ENCODE data around the gene PHLDB1.
A peak's percentile ranks its signal among the peaks of the same experiment; 100 is the strongest.
"Not testable (repeated sequence)": the region's sequence is repeated elsewhere in the genome, so short reads cannot be mapped to it uniquely, and the experiment has no call there.

PHLDB1 gene

DNA sequence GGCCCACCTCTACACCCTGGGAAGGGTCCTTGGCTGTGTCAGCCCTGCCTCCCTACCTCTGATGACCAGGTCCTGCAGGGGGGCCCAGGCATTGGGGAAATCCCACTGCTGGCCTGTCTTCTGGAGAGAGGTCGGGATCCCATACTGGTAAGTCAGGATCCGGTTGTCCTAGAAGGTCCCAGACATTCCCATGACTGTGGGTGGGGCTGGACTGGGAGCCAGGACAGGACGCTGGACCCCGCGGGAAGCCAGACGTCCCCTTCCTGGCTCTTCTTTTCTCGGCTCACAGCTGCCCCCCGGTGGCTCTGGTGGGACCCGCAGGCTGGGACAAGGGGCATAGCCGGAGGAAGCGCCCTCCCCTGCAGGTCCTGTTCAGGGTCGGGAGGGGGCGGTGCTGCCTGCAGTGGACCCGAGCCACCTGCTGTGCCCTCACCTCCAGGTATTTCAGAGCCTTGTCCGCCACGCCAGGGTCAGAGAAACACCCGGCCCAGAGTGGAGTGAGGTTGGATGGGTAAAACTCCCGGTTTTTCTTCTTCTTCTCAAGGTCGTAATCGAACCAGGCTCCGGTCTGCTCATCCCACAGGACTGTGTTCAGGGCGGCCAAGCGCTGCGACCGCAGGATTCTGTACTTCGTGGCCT lies 52.0 kb downstream of the PHLDB1 start:
- peak; percentile 63 for DNase-seq (ENCODE audit: low read depth)

DNA sequence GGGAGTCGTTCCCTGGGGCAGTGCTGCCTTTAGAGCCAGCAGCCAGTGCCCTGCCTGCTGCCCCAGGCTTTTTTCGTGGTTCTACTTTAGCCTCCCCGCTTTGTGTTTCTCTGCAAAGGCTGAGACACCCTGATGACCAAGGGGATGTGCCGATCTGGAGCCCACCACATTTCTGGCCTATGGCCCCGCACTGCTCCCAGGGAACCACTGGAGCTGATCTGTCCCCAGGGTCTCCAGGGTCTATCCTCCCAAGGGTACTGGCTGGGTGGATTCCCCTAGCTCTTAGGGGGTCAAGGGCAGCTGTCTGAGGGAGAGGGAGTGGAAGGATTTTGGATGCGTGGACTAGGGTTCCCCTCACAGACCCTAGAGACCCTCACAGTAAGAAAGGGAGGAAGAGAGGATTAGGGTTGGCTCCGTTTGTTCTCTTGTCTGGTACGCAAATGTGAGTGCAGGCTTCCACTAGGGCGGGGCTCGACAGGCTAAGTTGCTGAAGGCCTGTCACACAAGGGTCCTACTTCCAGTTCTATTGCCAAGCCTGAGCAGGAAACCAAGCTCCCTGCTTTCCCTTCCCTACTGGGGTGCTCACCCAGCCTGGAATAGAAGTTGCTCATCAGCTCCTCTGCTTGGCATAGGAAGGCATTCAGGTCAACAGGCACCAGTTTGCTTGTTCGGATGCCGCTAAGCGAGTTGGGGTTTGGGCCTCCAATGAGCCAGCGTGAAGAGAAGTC lies 52.7 kb downstream of the PHLDB1 start:
- no peak for DNase-seq (ENCODE audit: low read depth)

DNA sequence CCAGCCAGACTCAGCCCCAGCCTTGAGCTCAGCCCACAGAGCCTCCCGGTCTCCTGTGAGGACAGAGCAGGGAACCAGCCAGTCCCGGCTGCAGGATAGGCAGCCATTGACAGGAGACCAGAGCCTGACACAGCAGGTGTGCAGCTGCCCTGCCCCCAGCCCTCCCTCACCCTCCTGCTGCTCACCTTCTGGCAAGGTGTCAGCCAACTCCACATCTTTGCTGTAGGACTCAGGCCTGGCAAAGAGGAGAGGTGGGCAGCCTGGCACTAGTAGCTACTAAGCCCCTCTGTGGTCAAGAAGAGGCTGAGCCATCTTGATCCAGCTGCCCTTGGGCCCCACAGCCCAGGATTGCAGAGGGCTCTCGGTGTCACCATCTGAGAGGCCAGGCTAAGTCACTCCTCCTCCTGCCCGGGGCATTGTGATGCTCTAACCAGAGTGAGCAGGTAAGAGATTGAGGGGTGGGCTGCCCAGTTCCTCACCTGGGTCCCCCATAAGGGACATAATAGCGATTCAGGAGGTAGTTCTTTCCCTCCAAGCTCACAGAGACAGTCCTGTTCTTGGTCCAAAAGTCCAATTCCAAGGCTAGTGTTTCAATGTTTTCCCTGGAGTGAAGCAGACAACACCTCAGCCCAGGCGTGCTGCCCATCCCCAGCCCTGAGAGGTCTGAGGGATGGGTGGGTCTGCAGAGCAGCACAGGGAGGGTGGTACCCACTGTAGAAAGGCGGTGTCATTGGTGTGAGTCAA lies 53.4 kb downstream of the PHLDB1 start:
- DNase-seq (ENCODE audit: low read depth): no peak

DNA sequence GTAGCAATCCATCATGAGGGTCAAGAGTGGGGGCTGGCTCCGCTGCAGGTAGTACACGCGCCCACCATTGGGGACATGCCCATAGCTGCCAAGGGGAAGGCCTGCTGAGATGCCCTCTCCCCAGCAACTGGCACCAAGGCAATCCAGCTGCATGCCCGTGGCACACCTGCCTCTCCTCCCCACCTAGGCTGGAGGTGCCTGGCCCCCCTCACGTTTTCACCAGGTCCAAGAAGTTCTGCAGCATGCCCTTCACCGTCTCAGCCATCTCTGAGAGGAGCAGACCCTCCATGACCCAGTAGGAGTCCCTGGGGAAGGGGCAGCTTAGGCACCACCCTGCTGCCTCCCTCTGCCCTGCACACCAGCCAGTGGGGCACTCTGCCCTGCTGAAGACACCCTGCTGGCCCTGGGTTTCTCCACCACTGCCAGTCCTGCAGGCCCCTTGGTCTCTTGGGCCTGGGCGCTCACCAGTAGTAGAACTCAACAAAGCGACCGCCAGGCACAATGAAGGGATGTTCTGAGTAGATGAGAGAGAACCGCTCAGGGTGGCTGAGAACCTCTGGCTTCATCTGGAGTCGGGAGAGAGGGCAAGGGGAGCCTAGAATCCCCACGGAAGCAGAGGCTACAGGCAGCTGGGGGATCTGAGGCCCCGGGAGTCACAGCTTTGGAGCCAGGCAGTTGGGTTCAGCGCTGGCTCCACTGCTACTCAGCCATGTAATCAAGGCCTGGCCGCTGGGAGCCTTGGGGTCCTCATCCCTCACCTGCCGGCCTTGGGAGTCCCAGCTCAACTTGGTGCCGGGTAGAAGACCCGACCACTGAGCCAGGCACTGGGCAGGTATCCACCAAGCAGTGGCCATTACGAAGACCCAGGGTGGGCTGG lies 54.2 kb downstream of the PHLDB1 start:
- DNase-seq (ENCODE audit: low read depth): no peak

DNA sequence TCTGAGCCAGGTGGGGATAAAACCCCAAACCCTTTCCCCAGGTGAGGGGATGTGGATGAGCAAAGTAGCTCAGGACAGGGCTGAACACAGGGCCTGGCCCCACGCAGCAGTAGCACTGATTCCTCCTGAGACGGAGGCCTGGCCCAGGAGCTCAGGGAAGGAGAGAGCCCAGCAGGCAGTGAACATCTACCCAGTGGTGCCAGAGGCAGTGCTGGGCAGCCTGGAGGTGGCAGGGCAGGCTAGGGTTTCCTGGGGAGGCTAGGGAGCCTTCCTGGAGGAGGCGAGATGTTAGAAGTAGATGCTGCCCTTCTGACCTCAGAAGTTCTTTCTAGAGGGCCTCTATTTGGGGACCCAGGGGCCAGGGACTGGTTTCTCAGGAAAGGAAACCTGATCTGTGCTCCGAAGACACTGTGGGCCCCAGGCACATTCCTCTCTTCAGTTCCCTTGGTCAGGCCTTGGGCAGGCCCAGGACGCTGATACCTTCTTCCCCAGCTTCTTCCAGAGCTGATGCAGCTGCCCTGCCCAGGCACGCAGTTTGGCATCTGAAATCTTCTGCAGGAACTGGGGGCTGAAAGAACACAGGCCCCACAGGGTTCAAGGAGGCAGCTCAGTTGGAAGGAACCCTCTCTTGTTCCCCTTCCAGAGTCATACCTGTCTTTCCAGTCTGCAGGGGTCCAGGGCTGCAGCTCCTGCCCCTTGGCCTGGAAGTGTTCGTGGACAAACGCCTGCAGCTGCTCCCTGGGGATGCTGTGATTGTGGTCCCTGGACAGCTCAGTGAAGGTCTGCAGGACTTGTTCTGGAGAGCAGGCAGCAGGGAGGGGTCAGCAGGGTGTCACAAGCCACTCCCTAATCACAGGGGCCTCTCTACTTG lies 55.2 kb downstream of the PHLDB1 start:
- no peak for DNase-seq (ENCODE audit: low read depth)

DNA sequence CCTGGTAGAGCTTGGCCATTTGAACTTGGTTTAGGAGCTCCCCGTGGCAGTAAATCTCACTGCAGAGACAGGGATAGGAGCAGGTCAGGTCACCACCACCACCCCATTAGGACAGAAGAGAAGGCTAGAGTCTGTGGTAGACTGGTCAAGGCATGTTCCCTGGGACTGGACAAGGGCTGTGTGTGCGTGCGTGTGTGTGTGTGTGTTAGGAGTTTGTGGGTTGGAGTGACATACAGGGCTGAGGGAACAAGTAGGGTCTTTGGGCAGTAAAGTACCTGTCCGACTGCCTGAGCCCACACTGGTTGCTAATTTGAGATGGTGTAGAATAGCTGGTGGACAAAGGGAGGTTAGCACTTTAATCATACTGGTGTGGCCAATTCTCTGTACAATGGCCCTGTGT lies 56.0 kb downstream of the PHLDB1 start:
- DNase-seq (ENCODE audit: low read depth): no peak

DNA sequence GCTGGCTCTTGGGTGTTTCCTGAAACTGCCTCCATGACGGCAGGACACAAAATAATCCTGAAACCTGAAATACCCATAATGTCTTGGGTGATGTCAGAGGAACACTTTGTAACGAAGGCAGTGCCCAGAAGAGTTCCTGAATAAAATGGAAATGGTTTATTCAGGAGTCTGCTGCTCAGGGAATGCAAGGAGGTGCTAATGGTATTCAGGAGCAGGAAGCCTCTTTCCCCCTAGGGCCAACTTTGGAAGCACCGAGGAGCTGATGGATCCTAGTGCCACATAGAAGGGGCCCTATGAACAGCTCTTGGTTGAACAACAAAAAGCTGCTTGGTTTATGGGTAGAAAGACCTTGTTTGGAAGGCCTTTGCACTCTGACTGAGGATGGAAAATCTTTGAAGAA lies 56.5 kb downstream of the PHLDB1 start:
- no peak for DNase-seq (ENCODE audit: low read depth)

DNA sequence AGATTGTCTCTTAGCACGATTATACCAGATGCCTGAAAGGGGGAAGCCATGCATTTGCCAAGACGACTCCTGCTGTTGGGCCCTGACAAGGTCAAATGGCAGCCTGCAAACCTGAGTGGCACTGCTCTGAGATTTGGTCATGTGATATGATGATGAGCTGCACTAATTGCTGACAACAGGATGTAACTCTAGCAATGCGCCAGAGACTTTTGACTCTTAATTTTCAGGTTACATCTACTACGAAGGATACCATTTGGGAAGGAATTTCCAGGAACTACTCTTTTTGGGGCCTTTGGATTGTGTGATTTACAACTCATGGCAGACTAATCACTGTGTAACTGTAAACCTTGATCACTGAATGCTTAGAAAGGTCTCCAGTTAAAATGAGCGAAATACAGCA lies 59.0 kb downstream of the PHLDB1 start:
- no peak for DNase-seq (ENCODE audit: low read depth)

DNA sequence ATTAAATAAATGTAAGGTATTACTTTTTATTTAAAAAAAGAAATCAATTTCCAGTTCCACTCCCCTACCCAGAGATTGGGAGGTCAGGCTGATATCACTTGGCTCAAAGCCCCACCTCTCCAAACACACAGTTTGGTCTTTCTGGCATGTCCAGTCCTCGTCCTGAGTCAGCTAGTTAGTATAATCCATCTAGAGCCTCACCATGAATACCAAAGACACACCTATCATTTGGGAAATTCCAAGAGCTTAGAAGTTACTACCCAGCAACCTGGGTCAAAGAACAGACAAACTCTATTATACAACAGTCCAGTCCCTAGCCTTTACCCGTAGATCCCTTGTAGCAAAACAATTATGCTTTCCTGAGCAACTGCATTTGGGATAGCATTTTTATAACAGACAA lies 62.6 kb downstream of the PHLDB1 start:
- no peak for DNase-seq (ENCODE audit: low read depth)

DNA sequence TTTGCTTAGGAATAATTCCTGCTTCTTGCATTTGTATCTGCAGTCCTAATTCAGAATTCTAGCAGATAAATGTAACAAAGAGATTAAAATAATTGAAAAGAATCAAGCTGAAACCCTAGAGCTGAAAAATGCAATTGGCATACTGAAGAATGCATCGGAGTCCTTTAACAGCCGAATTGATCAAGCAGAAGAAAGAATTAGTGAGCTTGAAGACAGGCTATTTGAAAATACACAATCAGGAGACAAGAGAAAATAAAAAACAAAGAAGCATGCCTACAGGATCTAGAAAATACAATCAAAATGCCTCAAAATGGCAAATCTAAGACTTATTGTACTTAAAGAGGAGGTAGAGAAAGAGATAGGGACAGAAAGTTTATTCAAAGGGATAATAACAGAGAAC lies 63.8 kb downstream of the PHLDB1 start:
- no peak for DNase-seq (ENCODE audit: low read depth)

DNA sequence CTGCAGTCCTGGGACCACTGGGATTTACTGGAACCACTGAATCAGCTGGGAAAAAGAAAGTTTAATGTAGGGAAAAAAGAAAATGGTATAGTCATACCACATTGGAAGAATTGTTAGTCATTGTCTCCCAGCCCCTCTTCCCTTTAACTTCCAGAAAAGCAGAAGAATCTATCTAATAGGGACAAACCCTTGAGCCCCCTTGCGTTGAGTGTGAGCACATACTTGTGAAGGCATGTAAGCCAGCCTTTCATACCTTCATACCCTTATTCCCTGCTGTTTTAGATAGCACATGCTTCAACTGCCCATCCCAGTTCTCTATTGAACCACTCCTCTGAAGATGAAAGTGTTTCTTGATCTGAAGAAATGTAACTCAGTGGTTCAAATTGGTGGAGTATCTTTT lies 65.4 kb downstream of the PHLDB1 start:
- DNase-seq (ENCODE audit: low read depth): no peak

DNA sequence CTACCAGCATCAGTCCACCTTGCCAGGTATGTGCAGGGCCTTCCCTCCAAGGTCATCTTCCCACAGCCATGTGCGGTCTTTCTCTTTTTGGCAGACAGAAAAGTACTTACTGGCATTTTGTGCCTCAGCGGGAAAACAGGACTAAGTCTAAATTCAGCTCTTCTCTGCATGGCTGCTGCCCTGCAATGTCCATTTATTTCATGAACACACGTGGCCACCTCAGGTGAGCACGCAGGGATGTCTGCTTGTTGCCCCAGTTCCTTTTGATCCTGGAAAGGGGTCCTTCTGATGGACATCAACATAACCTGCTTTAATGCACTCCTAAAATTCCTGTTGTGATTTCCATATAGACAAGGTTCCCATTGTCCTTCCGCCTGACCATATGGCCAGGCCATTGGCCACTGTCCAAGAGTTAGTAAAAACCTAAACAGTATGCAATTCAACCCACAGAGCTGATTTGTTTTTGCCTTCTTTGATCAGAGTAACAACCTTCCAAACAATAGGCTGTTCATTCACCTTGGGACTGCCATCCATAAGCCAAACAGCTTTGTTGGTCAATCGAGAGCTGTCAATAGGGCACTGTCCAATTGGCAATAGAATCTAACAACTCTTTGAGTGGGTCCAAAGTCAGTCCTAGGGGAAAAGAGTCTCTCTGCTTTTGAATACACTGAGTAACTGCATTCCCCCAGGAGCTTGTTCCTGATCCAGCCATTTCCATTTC lies 66.1 kb downstream of the PHLDB1 start:
- no peak for DNase-seq (ENCODE audit: low read depth)

DNA sequence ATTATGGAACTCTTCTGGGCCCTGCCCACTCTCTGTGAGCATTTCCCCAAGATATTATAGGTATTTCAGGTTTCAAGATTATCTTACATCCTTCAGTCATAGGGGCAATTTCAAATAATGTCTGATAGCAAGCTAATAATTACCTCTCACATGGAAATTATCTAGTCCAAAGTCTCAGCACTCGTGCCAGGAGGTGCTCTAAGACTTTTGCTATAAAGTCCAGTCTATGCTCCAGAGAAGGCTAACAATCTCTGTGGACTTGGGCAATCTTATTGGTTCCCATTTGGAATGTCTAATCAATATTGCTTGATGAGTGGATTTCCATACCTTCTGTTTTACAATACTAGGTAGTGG lies 66.6 kb downstream of the PHLDB1 start:
- no peak for DNase-seq (ENCODE audit: low read depth)

DNA sequence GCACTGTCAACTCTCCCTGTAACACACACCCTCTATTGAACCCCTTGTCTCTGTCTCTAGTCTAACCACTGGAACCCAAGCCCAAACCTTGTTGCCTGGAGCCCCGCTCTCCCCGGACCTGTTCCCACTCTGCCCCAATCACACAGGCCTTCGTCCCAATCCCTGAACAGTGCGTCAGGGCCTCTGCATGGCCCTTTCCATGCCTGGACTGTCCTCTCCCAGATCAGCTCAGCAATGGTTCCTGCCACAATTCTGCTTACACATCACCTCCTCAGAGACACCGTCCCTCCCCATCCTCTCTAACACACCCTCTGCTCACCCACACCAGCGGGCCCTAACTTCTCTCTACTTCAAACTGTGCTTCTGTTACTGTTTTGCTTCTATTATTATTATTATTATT lies 70.6 kb downstream of the PHLDB1 start:
- no peak for DNase-seq (ENCODE audit: low read depth)

DNA sequence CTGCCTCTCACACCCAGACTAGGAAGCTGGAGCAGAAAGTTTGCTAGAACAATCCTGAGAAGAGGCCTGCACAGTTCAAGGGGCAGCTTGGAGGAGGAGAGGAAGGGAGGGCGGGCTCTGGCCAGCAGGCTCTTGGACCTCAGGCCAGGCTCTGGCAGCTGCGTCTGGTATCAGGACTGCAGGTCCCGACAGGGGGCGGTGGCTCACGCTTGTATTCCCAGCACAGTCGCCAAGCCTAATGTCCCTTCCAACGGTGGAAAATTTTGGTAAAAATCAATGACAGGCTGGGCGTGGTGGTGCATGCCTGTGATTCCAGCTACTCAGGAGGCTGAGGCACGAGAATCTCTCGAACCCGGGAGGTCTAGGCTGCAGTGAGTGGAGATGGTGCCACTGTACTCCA lies 71.5 kb downstream of the PHLDB1 start:
- not testable (repeated sequence) for DNase-seq (ENCODE audit: low read depth)

DNA sequence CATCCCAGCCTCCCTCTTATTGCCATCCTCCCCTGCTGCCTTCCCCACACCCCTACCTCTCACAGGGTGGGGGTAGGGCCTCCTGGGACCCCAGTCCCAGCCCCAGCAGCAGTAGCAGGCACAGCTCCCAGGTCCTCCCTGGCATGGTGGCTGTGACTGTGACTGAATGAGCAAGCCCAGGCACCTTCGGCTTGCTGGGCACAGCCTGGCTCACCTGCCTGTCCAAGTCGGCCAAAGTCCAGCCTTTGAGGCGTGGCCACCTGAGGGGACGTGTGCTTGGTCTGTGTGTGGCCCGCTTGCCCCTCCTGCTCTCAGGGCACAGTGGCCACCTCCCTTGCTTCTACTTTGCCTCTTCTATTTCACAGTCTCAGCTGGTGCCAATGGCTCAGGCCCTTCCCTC lies 72.1 kb downstream of the PHLDB1 start, which contains the start of gene TREH:
TSS of gene TREH (minus strand) at position 168 of the 400 bp plus-strand sequence. CDS start at position 145, 23 bp downstream.
- no peak for DNase-seq (ENCODE audit: low read depth)

DNA sequence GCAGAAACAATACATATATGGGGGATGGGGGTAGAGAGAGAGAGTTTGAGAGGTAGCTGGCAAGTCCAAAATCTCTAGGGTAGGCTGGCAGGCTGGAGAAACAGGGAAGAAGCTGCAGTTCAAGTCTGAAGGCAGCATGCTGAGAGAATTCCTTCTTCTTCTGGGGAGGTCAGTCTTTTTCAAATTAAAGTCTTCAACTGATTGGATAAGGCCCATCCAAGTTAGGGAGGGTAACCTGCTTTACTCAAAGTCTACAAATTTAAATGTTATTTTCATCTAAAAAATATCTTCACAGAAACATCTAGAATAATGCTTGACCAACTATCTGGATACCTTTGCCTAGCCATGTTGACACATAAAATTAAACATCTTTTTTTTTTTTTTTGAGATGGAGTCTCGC lies 75.0 kb downstream of the PHLDB1 start:
- DNase-seq (ENCODE audit: low read depth): no peak

DNA sequence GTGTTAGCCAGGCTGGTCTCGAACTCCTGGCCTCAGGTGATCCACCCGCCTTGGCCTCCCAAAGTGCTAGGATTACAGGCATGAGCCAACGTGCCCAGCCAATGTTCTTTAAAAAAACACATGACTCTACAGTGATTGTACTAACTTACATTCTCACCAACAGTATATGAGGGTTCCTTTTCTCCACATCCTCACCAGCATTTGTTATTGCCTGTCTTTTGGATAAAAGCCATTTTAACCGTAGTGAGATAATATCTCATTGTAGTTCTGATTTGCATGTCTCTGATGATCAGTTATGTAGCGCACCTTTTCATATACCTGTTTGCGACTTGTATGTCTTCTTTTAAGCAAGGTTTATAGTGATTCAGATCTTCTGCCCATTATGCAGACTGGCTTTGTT lies 75.5 kb downstream of the PHLDB1 start:
- not testable (repeated sequence) for DNase-seq (ENCODE audit: low read depth)

DNA sequence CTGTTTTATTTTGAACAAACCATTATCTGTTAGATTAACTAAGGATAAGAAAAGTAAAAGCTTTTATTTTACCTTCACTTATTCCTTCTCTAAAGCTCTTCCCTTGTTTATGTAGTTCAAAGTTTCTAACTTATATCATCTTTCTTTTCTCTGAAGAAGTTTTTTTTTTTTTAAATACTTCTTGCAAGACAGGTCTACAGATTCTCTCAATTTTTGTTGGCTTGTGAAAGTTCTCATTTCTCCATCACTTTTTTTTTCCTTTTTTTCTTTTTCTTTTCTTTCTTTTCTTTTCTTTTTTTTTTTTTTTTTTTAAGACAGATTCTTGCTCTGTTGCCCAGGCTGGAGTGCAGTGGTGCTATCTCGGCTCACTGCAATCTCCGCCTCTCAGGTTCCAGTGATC lies 76.8 kb downstream of the PHLDB1 start:
- no peak for DNase-seq (ENCODE audit: low read depth)

DNA sequence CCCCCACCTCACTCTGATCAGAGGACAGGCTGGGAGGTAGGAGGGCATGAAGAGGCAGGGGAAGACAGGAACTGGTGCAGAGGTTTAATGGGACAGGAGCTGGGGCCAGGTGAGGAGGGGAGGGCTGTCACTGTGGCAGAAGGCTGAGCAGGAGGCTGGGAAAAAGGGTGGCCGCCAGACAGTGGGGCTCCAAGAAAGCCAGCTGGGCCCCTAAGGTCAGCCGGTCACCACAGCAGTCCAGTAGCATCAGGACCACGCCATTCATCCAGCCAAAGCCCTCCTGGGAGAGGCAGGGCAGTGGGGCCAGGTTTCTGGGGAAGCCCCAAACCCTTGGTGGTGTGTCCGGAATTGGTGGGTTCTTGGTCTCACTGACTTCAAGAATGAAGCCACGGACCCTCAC lies 80.5 kb downstream of the PHLDB1 start:
- DNase-seq (ENCODE audit: low read depth): no peak

DNA sequence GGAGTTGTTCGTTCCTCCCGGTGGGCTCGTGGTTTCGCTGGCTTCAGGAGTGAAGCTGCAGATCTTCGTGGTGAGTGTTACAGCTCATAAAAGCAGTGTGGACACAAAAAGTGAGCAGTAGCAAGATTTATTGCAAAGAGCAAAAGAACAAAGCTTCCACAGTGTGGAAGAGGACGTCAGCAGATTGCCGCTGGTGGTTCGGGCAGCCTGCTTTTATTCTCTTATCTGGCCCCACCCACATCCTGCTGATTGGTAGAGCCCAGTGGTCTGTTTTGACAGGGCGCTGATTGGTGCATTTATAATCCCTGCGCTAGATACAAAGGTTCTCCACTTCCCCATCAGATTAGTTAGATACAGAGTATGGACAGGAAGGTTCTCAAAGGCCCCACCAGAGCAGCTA lies 80.9 kb downstream of the PHLDB1 start:
- DNase-seq (ENCODE audit: low read depth): not testable (repeated sequence)
